GM19193 (cell line): ENCODE measurements around the gene DHX9.

Source experiments
- POLR2A ChIP-seq: IDR thresholded peaks from 4 replicates; pipeline ENCODE4 v1.6.1; 2011; ENCODE audit not compliant: insufficient read depth, insufficient read length; ENCODE audit errors: extremely low read depth

DHX9 gene

GRCh38 chr1:182862827-182863226 lies 23.7 kb downstream of the DHX9 start:
- no peak for TF ChIP-seq POLR2A

- no peak for TF ChIP-seq POLR2A
Observed at GRCh38 chr1:182863940-182864339, 24.8 kb downstream of the DHX9 start.

- no peak for TF ChIP-seq POLR2A
Observed at GRCh38 chr1:182867861-182868260, 28.7 kb downstream of the DHX9 start.

GRCh38 chr1:182869241-182869666 lies 30.1 kb downstream of the DHX9 start:
- TF ChIP-seq POLR2A: no peak

GRCh38 chr1:182872881-182873280 lies 33.7 kb downstream of the DHX9 start:
- no peak for TF ChIP-seq POLR2A

GRCh38 chr1:182875889-182876288 lies 36.7 kb downstream of the DHX9 start:
- TF ChIP-seq POLR2A: no peak

- no peak for TF ChIP-seq POLR2A
Observed at GRCh38 chr1:182877331-182877730, 38.2 kb downstream of the DHX9 start.

- TF ChIP-seq POLR2A: no peak
Observed at GRCh38 chr1:182877842-182878241, 38.7 kb downstream of the DHX9 start.

- TF ChIP-seq POLR2A: no peak
Observed at GRCh38 chr1:182884872-182885271, 45.7 kb downstream of the DHX9 start.

GRCh38 chr1:182885591-182885990 lies 46.4 kb downstream of the DHX9 start:
- no peak for TF ChIP-seq POLR2A

- TF ChIP-seq POLR2A: no peak
Observed at GRCh38 chr1:182886985-182887384, 47.8 kb downstream of the DHX9 start.

GRCh38 chr1:182888736-182889531 lies 49.8 kb downstream of the DHX9 start:
- TF ChIP-seq POLR2A: no peak

- TF ChIP-seq POLR2A: no peak
Observed at GRCh38 chr1:182889997-182890396, 50.9 kb downstream of the DHX9 start.

- TF ChIP-seq POLR2A: no peak
Observed at GRCh38 chr1:182890927-182891610, 51.9 kb downstream of the DHX9 start.

- TF ChIP-seq POLR2A: no peak
Observed at GRCh38 chr1:182897696-182898095, 58.5 kb downstream of the DHX9 start.

- TF ChIP-seq POLR2A: no peak
Observed at GRCh38 chr1:182905321-182905720, 66.2 kb downstream of the DHX9 start.
